ENCODE data around the gene ZNF583. TPM values are rescaled to one million over a fixed set of nuclear protein-coding genes. Genes with fewer than 3 reads are reported as not detected.

ZNF583 gene
- total RNA-seq, 2 donors from 2014 or later, result 3.1 to 3.2 TPM

DNA sequence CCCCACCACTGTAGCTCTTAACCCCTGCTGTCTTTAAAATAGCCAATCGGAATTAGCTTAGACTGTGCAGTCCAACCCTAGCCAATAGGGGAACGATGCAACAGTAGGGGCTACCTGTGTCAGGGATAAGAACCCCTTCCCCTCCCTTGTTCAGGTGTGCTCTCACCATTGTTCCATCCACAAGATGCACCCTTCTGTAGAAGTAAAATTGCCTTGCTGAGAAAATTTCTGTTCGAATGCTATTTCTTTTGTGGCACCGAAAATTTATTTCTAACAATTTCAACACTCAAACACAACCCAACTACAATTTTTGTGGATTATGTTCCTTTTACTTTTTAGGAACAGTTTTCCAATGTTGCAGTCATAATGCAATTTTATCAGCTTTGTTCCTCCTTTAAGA lies 3.6 kb upstream of the ZNF583 start:
- H3K27ac Mint-ChIP-seq, result no peak overlapping the region
- no peaks in the 10 kb centered on the region for H3K27me3 Mint-ChIP-seq
- no peak overlapping the region for H3K4me3 Mint-ChIP-seq

GRCh38 chr19:56403261-56403660 lies 871 bp upstream of the ZNF583 start:
- peak overlapping the region; percentile 87 for H3K4me3 Mint-ChIP-seq
- peaks cover 37% of the 10 kb centered on the region for H3K9me3 Mint-ChIP-seq
- ATAC-seq (no peak), DNase-seq (ENCODE audit: low spot score) (no peak)
- no peaks in the 10 kb centered on the region for H3K27me3 Mint-ChIP-seq
- peaks cover 74% of the 10 kb centered on the region for H3K36me3 Mint-ChIP-seq
- H3K4me1 Mint-ChIP-seq (ENCODE audit: low read depth in 2 of 2), result peaks cover 16 to 25% of the 10 kb centered on the region in 2 donors
- peak overlapping the region; percentile 92 to 93 for H3K27ac Mint-ChIP-seq

More for the DNA sequence above, 3.6 kb upstream of the ZNF583 start:
- ATAC-seq, result no peak
- H3K4me1 Mint-ChIP-seq (ENCODE audit: low read depth in 2 of 2), result peaks cover 18 to 23% of the 10 kb centered on the region in 2 donors
- peaks cover 63% of the 10 kb centered on the region for H3K36me3 Mint-ChIP-seq
- peaks cover 32% of the 10 kb centered on the region for H3K9me3 Mint-ChIP-seq
- no peak for DNase-seq (ENCODE audit: low spot score)

DNA sequence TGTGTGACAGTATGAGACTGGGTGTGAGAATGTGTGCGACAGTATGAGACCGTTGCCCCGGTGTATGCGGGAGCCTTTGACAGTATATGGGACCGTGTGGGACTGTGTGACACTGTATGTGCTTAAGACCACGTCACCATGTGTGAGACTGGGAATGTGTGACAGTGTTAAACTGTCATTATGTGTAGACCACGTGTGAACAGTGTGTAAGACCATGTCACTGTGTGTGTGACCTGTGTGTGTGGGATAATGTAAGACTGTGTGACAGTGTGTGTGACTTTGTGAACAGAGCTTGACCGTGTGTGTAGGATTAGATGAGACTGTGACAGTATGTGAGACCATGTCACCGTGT lies 549 bp downstream of the ZNF583 start:
- H3K4me1 Mint-ChIP-seq (ENCODE audit: low read depth in 2 of 2), result peaks cover 16 to 25% of the 10 kb centered on the region in 2 donors
- ATAC-seq, result peak; percentile 20 to 53
- DNase-seq (ENCODE audit: low spot score), result no peak

DNA sequence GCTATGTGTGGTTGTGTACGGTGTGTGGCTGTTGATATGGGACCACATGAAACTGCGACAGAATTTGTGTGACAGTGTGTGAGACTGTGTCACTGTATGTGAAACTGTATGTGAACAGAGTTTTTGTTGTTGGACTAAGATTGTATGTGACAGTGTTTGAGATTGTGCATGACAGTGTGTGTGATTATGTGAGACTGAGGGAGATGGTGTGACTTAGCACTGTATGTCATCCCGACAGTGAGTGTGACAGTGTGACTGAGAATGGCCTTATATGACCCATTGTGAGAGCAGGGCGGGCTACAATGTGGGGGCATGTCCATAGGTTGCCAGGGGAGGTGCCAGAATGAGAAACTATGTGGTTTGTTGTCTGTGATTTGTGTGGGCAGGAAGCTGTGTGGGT lies 930 bp downstream of the ZNF583 start:
- ATAC-seq (no peak), DNase-seq (ENCODE audit: low spot score) (no peak)
- H3K27ac Mint-ChIP-seq, result peak overlapping the region; percentile 92 to 93
- peaks cover 76% of the 10 kb centered on the region for H3K36me3 Mint-ChIP-seq
- peak overlapping the region; percentile 87 for H3K4me3 Mint-ChIP-seq
- H3K4me1 Mint-ChIP-seq (ENCODE audit: low read depth in 2 of 2), result peaks cover 16 to 25% of the 10 kb centered on the region in 2 donors
- no peaks in the 10 kb centered on the region for H3K27me3 Mint-ChIP-seq
- peaks cover 33% of the 10 kb centered on the region for H3K9me3 Mint-ChIP-seq

More for the DNA sequence above, 549 bp downstream of the ZNF583 start:
- Mint-ChIP-seq H3K27ac (peak overlapping the region; percentile 92 to 93), H3K9me3 (peaks cover 33% of the 10 kb centered on the region), H3K27me3 (no peaks in the 10 kb centered on the region), H3K4me3 (peak overlapping the region; percentile 87), H3K36me3 (peaks cover 74% of the 10 kb centered on the region)

DNA sequence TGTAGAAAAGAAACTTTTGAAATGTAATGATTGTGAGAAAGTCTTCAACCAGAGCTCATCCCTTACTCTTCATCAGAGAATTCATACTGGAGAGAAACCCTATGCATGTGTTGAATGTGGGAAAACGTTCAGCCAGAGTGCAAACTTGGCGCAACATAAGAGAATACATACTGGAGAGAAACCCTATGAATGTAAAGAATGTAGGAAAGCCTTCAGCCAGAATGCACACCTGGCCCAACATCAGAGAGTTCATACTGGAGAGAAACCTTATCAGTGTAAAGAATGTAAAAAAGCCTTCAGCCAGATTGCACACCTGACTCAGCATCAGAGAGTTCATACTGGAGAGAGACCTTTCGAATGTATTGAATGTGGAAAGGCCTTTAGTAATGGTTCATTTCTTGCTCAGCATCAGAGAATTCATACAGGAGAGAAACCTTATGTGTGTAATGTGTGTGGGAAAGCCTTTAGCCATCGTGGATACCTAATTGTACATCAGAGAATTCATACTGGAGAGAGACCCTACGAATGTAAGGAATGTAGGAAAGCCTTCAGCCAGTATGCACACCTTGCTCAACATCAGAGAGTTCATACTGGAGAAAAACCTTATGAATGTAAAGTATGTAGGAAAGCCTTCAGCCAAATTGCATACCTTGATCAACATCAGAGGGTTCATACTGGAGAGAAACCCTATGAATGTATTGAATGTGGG lies 19.3 kb downstream of the ZNF583 start:
- Mint-ChIP-seq H3K4me3 (no peak overlapping the region), H3K36me3 (peaks cover 85% of the 10 kb centered on the region), H3K27me3 (no peaks in the 10 kb centered on the region), H3K9me3 (peaks cover 28% of the 10 kb centered on the region), H3K27ac (no peak overlapping the region), H3K4me1 (ENCODE audit: low read depth in 2 of 2) (no peaks in the 10 kb centered on the region)
- ATAC-seq, result no peak
- no peak for DNase-seq (ENCODE audit: low spot score)

GRCh38 chr19:56423985-56424353 lies 19.8 kb downstream of the ZNF583 start:
- H3K36me3 Mint-ChIP-seq, result peaks cover 80% of the 10 kb centered on the region
- ATAC-seq (no peak), DNase-seq (ENCODE audit: low spot score) (no peak)
- no peaks in the 10 kb centered on the region for H3K4me1 Mint-ChIP-seq (ENCODE audit: low read depth in 2 of 2)
- H3K27ac Mint-ChIP-seq, result no peak overlapping the region
- no peaks in the 10 kb centered on the region for H3K27me3 Mint-ChIP-seq
- H3K4me3 Mint-ChIP-seq, result no peak overlapping the region
- H3K9me3 Mint-ChIP-seq, result peaks cover 28% of the 10 kb centered on the region

GRCh38 chr19:56441206-56441792 lies 37.2 kb downstream of the ZNF583 start:
- DNase-seq (ENCODE audit: low spot score) (no peak), ATAC-seq (no peak)
- no peak overlapping the region for H3K4me3 Mint-ChIP-seq
- no peaks in the 10 kb centered on the region for H3K4me1 Mint-ChIP-seq (ENCODE audit: low read depth in 2 of 2)
- no peaks in the 10 kb centered on the region for H3K27me3 Mint-ChIP-seq
- H3K9me3 Mint-ChIP-seq, result peaks cover 39% of the 10 kb centered on the region
- no peak overlapping the region for H3K27ac Mint-ChIP-seq
- H3K36me3 Mint-ChIP-seq, result peaks cover 53% of the 10 kb centered on the region

DNA sequence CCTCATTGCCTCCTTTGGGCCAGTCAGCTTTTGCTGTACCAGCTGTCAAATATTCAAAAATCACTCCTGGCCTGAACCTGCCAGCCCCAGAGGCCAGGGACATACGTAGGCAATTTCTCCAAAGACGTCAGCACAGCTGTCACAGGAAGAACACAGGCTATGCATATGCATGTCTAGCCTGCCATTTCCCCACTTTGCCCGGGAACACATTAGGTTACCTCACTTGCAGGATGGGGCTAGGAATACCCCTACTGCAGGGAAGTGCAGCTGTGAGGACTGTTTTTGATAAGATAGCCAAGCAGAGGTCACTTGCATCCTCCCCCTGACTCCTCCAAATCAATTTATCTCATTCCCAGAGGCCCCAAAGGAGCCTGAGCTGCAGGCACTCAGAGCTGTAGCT lies 70.2 kb downstream of the ZNF583 start:
- Mint-ChIP-seq H3K4me1 (ENCODE audit: low read depth in 2 of 2) (peaks cover 14 to 20% of the 10 kb centered on the region in 2 donors), H3K4me3 (no peak overlapping the region), H3K27me3 (peaks cover 0 to 12% of the 10 kb centered on the region in 2 donors), H3K36me3 (peaks cover 37% of the 10 kb centered on the region), H3K9me3 (peaks cover 30% of the 10 kb centered on the region), H3K27ac (no peak overlapping the region)
- DNase-seq (ENCODE audit: low spot score) (no peak), ATAC-seq (no peak)

- Mint-ChIP-seq H3K9me3 (peaks cover 32% of the 10 kb centered on the region), H3K27me3 (peaks cover 0 to 12% of the 10 kb centered on the region in 2 donors), H3K36me3 (peaks cover 44% of the 10 kb centered on the region), H3K4me1 (ENCODE audit: low read depth in 2 of 2) (peaks cover 14 to 20% of the 10 kb centered on the region in 2 donors), H3K27ac (no peak overlapping the region), H3K4me3 (no peak overlapping the region)
- DNase-seq (ENCODE audit: low spot score), result no peak
- ATAC-seq, result no peak
These were observed 72.0 kb downstream of the ZNF583 start for GRCh38 chr19:56476093-56476492.

Other genes starting within 250 kb of the ZNF583 start
- not detected for gene GALP, start 228.3 kb upstream of the ZNF583 start, total RNA-seq
- not detected for gene ZSCAN5B, start 206.5 kb upstream of the ZNF583 start, total RNA-seq
- gene ZSCAN5C, start 202.1 kb upstream of the ZNF583 start, total RNA-seq, result not detected
- gene EDDM13, start 131.6 kb upstream of the ZNF583 start, total RNA-seq, result 1 to 10 TPM; 1.8 to 4.2 TPM
- gene ZSCAN5A, start 89.5 kb upstream of the ZNF583 start, total RNA-seq, result 10 to 100 TPM in 1 of 2 donors, 1 to 10 TPM in 1; 9.9 to 16.8 TPM
- 1 to 10 TPM in 1 of 2 donors, under 1 TPM in 1; 0.95 to 3.4 TPM for gene ZNF582, start 10.8 kb upstream of the ZNF583 start, total RNA-seq
- gene ZNF667, start 73.0 kb downstream of the ZNF583 start, total RNA-seq, result under 1 TPM; 0.17 to 0.40 TPM
- 1 to 10 TPM in 1 of 2 donors, under 1 TPM in 1; 0.20 to 1.1 TPM for gene ZNF471, start 103.5 kb downstream of the ZNF583 start, total RNA-seq
- 1 to 10 TPM in 1 of 2 donors, under 1 TPM in 1; 0.64 to 3.5 TPM for gene ZFP28, start 134.6 kb downstream of the ZNF583 start, total RNA-seq
- gene ZNF470, start 163.1 kb downstream of the ZNF583 start, total RNA-seq, result 1 to 10 TPM; 2.3 to 6.7 TPM
- gene ZNF71, start 191.0 kb downstream of the ZNF583 start, total RNA-seq, result 1 to 10 TPM; 4.8 to 8.5 TPM
- gene SMIM17, start 238.8 kb downstream of the ZNF583 start, total RNA-seq, result not detected

All from natural killer cell treated with Interleukin-12 subunit alpha and Interleukin-12 subunit beta and Interleukin-15 and Interleukin-18, amount 100 ng/mL, for 72 hours (primary cell).